Skeletal muscle satellite cell (primary cell): ENCODE measurements around the gene IRF6.

Experiments
- H3K27me3 ChIP-seq: 2 replicates; pipeline ENCODE4 v1.7.0; 2013; ENCODE audit warnings: low read length; ENCODE audit not compliant: control insufficient read depth, insufficient read depth
- H3K36me3 ChIP-seq: 2 replicates; pipeline ENCODE4 v1.7.0; 2013; ENCODE audit warnings: mild to moderate bottlenecking, control low read depth, low read length; ENCODE audit not compliant: insufficient read depth
- H3K4me1 ChIP-seq: 2 replicates; pipeline ENCODE4 v1.7.0; 2013; ENCODE audit warnings: low read length; ENCODE audit not compliant: control insufficient read depth, insufficient read depth
- H3K4me2 ChIP-seq: 2 replicates; pipeline ENCODE4 v1.7.0; 2013; ENCODE audit warnings: mild to moderate bottlenecking, low read length
- H3K4me3 ChIP-seq: 2 replicates; pipeline ENCODE4 v1.7.0; 2013; ENCODE audit warnings: low read length
- H3K9ac ChIP-seq: 2 replicates; pipeline ENCODE4 v1.7.0; 2013; ENCODE audit warnings: mild to moderate bottlenecking, low read depth, low read length, moderate library complexity
- H3K9me3 ChIP-seq: replicated peaks from 2 replicates; pipeline ENCODE4 v1.7.0; 2013; ENCODE audit warnings: mild to moderate bottlenecking, control low read depth, low read length

The IRF6 gene

DNA sequence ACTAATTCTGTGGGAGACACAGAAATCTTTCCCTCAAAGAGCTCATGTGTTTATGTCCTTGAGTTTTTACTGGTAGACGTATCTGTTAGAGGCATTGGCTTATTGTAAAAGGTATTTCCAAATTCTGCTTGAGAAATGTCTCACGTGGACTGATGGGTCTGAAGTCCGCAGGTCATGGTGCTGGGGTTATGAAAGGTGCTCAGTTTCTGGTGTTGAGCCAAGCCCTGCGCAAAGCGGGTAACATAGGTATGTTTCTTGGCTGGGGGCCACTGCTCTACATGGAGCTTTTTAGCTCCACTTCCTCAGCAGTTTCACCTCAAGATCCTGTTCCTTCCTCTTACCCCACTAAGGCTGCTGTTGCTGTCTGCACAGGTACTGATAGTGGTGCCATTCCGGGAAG lies 32.6 kb upstream of the IRF6 start:
- H3K36me3 ChIP-seq = peaks cover 87% of the 10 kb centered on the region
- H3K4me1 ChIP-seq = peaks cover 51% of the 10 kb centered on the region
- H3K27me3 ChIP-seq = no peaks in the 10 kb centered on the region
- H3K4me2 ChIP-seq = no peak overlapping the region
- H3K4me3 ChIP-seq = no peak overlapping the region
- no peak overlapping the region for H3K9ac ChIP-seq
- H3K9me3 ChIP-seq = no peaks in the 10 kb centered on the region

- H3K4me3 ChIP-seq = no peak overlapping the region
- H3K9me3 ChIP-seq = no peaks in the 10 kb centered on the region
- H3K27me3 ChIP-seq = no peaks in the 10 kb centered on the region
- H3K36me3 ChIP-seq = peaks cover 87% of the 10 kb centered on the region
- H3K4me1 ChIP-seq = peaks cover 51% of the 10 kb centered on the region
- no peak overlapping the region for H3K9ac ChIP-seq
- no peak overlapping the region for H3K4me2 ChIP-seq
Measured at GRCh38 chr1:209837671-209838070, 31.7 kb upstream of the IRF6 start.

DNA sequence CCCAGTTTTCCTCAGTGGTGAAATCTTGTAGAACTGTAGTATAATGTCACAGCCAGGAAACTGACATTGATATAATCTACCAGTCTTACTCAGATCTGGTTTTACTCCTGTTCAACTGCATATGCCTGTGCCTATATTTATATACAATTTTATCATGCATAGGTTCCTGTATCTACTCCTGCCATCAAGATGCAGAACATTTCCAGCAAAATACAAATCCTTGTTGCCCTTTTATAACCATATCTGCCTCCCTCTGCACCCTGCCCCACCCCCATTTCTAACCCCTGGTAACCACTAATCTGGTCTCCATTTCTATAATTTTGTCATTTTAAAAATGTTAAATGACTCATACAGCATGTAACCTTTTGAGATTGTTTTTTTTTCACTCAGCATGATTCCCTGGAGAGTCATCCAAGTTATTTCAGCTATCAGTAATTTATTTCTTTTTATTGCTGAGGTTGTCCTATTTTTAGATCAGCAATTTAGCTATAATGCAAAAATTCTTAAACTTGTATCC lies 29.9 kb upstream of the IRF6 start:
- Histone ChIP-seq H3K4me1 (peaks cover 61% of the 10 kb centered on the region), H3K9ac (peak overlapping the region; percentile 38), H3K4me2 (peak overlapping the region; percentile 52), H3K36me3 (peaks cover 80% of the 10 kb centered on the region), H3K27me3 (no peaks in the 10 kb centered on the region), H3K4me3 (no peak overlapping the region), H3K9me3 (no peaks in the 10 kb centered on the region)

DNA sequence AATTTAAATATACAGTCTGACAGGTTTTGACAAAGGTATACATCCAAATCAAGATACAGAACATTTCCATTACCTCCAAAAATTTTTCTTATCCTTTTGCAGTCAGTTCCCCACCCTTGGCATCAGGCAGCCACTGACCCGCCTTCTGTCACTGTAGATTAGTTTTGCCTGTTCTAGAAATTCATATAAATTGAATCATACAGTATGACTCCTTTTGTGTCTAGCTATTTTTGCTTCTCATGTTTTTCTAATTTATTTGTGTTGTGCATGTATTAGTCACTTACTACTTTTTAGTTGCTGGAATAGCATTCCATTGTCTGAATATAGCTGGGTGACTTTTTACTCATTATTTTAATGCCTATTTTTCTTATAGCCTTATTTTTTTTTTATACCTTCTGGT lies 25.7 kb upstream of the IRF6 start:
- Histone ChIP-seq H3K4me3 (no peak overlapping the region), H3K9me3 (no peaks in the 10 kb centered on the region), H3K4me1 (peaks cover 56% of the 10 kb centered on the region), H3K9ac (peak overlapping the region; percentile 52), H3K27me3 (no peaks in the 10 kb centered on the region), H3K4me2 (peak overlapping the region; percentile 63), H3K36me3 (peaks cover 51% of the 10 kb centered on the region)

DNA sequence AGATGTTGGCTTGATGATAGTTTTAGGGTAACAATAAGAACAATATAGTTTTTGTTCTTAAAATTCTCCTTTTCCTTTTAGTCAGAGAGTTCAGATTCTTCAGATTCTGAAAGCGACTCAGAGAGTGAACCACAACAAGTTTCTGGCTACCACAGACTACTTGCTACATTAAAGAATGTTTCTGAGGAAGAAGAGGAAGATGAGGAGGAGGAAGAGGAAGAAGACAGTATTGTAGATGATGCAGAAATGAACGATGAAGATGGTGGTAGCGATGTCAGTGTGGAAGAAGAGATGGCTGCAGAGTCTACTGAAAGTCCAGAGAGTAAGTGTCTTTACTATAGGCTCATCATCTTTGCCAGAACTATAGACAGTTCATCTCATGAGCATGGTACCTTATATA lies 24.8 kb upstream of the IRF6 start:
- peaks cover 47% of the 10 kb centered on the region for H3K4me1 ChIP-seq
- peaks cover 45% of the 10 kb centered on the region for H3K36me3 ChIP-seq
- H3K9ac ChIP-seq = peak overlapping the region; percentile 52
- no peaks in the 10 kb centered on the region for H3K9me3 ChIP-seq
- peak overlapping the region; percentile 63 for H3K4me2 ChIP-seq
- H3K27me3 ChIP-seq = no peaks in the 10 kb centered on the region
- peak overlapping the region; percentile 14 for H3K4me3 ChIP-seq

DNA sequence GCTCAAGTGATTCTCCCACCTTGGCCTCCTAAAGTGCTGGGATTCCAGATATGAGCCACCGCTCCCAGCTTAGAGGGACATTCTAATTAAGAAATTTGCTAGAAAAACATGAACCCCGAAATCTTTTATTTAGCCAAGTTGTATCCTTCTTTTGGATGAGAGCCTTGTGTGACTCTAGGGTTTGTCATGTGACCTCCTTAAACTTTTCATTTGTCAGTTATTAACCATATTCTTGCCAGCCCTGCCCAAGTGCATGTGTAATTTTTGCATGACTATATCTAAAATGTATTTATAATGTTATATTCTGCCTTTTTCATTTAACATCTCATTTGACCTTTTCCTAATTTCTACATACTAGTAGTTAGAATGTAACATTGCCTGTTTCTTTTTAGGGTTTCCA lies 23.8 kb upstream of the IRF6 start:
- H3K9ac ChIP-seq = peak overlapping the region; percentile 52
- no peaks in the 10 kb centered on the region for H3K9me3 ChIP-seq
- H3K4me1 ChIP-seq = peaks cover 37% of the 10 kb centered on the region
- H3K4me3 ChIP-seq = peak overlapping the region; percentile 43
- H3K4me2 ChIP-seq = peak overlapping the region; percentile 63
- no peaks in the 10 kb centered on the region for H3K27me3 ChIP-seq
- H3K36me3 ChIP-seq = peaks cover 35% of the 10 kb centered on the region

GRCh38 chr1:209827384-209828262 lies 21.7 kb upstream of the IRF6 start, which contains the start of gene UTP25:
UTP25 (plus strand) TSS chr1:209827972; CDS start chr1:209828064, 92 bp downstream.
- Histone ChIP-seq H3K4me1 (peaks cover 49% of the 10 kb centered on the region), H3K9ac (peak within 1 kb of the TSS; percentile 89), H3K4me2 (peak within 1 kb of the TSS; percentile 84), H3K9me3 (no peaks in the 10 kb centered on the region), H3K4me3 (peak within 1 kb of the TSS; percentile 92), H3K27me3 (no peaks in the 10 kb centered on the region), H3K36me3 (peaks cover 14% of the 10 kb centered on the region)

- Histone ChIP-seq H3K4me3 (no peak overlapping the region), H3K36me3 (peaks cover 3% of the 10 kb centered on the region), H3K9me3 (no peaks in the 10 kb centered on the region), H3K4me1 (peaks cover 36% of the 10 kb centered on the region), H3K9ac (no peak overlapping the region), H3K4me2 (no peak overlapping the region), H3K27me3 (no peaks in the 10 kb centered on the region)
Measured at GRCh38 chr1:209825591-209826434, 19.9 kb upstream of the IRF6 start.

DNA sequence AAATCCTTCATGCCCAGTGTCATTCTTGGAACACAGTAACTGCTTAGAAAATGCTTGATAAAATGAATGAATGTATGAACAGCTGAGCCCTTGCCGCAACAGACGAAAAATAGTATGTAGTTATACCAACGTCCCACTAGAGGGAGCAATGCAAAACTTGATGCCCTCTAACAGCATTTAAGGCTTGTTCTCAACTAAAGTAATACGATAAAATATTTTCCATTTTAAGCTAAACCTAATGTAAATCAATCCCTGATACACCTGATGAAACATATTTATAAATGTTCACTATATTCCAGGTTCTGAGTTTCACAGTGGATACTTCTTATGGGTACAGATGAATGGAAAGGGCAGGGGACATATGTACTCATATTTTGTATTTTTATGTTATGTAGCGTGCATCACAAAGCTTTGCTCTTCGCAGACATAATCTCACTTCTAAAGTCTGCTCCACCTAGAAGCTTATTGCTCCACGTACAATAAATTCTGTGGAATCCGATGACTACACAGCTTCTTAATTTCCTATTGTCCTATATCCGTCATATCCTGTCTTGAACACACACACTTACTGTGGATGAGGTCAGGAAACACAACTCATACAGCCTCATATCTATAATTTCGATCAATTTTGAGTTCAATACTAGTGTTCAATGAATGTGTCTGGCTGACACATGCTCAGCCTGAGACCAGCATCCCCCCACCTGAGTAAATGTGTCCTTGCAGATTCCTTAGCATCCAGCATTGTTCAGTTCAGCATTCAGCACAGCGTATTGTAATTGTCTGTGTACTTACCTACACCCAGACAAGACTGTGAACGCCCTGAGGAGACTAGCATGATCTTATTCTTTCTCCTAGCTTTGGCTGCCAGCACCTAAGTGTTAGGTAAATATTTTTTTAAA lies 17.4 kb upstream of the IRF6 start:
- Histone ChIP-seq H3K9me3 (no peaks in the 10 kb centered on the region), H3K27me3 (peaks cover 6% of the 10 kb centered on the region), H3K36me3 (no peaks in the 10 kb centered on the region), H3K4me3 (peak overlapping the region; percentile 35), H3K4me2 (peak overlapping the region; percentile 65), H3K9ac (peak overlapping the region; percentile 16), H3K4me1 (peaks cover 15% of the 10 kb centered on the region)

DNA sequence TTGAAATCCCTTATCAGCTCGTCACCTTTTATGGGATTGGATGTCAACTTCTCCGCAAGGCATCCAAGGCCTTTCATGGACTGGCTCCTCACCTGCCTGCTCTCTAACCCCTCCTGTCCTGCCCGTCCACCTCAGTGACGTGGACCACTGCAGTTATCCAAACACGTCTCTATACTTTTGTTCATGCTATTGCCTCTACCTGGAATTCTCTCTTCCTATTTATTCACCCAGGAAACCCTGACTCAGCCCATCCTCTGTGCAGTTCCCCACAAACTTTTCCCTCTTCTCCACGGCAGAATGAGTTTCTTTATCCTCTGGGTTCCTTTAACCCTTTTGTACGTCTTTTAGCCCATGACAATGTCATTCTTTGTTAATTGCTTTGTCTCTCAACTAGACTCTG lies 16.8 kb upstream of the IRF6 start:
- Histone ChIP-seq H3K4me2 (peak overlapping the region; percentile 65), H3K4me3 (peak overlapping the region; percentile 35), H3K9ac (peak overlapping the region; percentile 16), H3K9me3 (no peaks in the 10 kb centered on the region), H3K36me3 (no peaks in the 10 kb centered on the region), H3K27me3 (peaks cover 6% of the 10 kb centered on the region), H3K4me1 (peaks cover 15% of the 10 kb centered on the region)
